GM20431 (cell line): ENCODE measurements around the gene S100A12.
"Not testable (repeated sequence)": the region's sequence is repeated elsewhere in the genome, so short reads cannot be mapped to it uniquely, and the experiment has no call there.

ENCODE experiments used
- in situ Hi-C: fragments of 300-500 bp; cut with MseI, MboI; formaldehyde crosslinking; loops from one replicate; pipeline ENCODE4 v1.15.0; 2020; ENCODE audit warnings: low sequenced_read_pairs; ENCODE audit not compliant: unreplicated experiment

S100A12 gene

GRCh38 chr1:153355445-153356071 is 19.9 kb downstream of the S100A12 start:
- in situ Hi-C loops: loop anchor here (10.0 kb wide), 1 partner anchor 119 kb away; no protein-coding TSS in a partner anchor

GRCh38 chr1:153354515-153355193 is 20.8 kb downstream of the S100A12 start:
- in situ Hi-C loops: loop anchor here (10.0 kb wide), 1 partner anchor 120 kb away; no protein-coding TSS in a partner anchor

GRCh38 chr1:153353226-153353947 is 22.0 kb downstream of the S100A12 start:
- in situ Hi-C loops: loop anchor here (10.0 kb wide), 1 partner anchor 121 kb away; no protein-coding TSS in a partner anchor

DNA sequence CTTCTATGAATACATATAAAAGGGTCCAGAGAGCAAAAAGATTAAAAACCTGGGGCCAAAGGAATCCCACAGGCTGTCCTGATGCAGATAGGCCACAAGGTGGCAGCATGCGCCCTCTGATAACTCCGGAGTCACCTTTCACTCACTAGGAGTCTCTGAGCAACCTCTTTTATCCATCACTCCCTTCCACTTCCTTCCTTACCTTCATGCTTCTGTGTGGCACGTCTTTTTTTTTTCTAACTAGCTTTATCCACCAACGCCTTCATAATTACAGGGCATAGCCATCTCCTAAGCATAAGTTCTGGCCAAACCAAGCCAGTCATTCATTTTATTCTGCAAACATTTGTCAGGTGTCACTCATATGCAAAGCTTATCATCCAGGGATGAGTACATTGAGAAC is 22.9 kb downstream of the S100A12 start:
- in situ Hi-C loops: loop anchor here (10.0 kb wide), 1 partner anchor 122 kb away; no protein-coding TSS in a partner anchor

GRCh38 chr1:153350321-153350957 is 25.0 kb downstream of the S100A12 start:
- in situ Hi-C loops: loop anchor here (10.0 kb wide), 1 partner anchor 124 kb away; no protein-coding TSS in a partner anchor

DNA sequence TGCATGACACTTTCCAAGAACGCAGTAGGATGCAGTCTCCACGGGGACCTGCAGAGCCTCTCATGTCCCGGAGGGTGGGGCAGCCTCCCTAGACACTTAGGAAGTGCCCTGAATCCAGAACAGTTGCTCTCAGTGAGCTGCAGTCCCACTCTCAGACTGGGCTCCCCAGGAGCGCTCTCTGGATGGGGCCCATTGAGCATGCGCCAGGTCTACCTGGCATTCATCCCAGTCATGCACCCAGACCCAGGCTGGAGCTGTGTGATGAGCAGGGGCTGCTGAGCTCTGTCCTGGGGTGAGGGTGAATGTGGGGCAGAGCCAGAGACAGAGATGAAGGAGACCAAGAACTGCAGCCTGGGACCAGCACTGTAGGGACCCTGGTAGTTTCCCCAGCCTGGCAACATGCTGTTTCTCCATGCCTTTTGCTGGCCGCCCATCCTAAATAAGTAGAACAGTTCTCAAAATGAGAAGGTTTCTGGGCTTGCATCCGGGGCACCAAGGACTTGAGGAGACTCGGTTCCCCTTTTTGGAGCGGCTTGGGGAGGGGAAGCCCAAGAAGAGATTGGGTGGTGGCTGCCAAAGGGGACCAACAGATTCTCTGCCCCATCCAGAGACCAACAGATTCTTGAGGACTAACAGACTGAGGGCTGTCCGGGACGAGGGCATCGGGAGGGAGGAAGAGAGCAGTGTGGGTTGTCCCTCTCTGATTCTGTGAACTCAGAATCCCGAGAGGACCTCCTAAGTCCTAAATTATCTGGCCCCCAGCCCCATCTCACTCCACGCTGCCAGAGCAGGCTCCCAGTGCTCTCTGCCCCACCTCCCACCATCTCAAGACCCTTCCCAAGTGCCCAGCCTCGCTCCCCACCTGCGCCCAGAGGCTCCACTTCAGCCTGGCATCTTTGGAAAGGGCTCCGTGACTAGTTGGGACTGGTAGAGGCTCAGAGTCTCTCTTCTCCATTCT is 25.8 kb downstream of the S100A12 start:
- in situ Hi-C loops: loop anchor here (10.0 kb wide), 1 partner anchor 125 kb away; no protein-coding TSS in a partner anchor

- in situ Hi-C loops: no loop called here
Observed at GRCh38 chr1:153348511-153349362, 26.7 kb downstream of the S100A12 start, which contains the start of gene PGLYRP4. PGLYRP4 (minus strand) TSS chr1:153348841; CDS start chr1:153347932, 909 bp downstream.

DNA sequence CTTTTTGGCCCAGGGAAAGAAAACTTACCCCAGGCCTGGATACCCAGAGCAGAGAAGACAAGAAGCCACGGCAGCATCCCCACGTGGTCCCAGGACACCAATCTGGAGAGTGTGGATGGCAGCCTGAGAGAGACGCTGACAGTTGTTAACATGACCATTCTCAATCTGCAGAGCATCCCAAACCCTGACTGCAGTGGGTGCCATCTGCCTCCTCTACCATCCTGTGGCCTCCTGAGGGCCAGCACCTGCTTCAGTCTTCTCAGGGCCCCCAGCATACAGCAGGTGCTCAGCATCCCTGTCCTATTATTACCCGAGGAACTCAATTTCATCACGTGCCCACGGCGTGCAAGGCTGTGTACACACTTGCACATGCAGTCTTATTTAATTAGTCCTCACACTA is 27.6 kb downstream of the S100A12 start:
- in situ Hi-C loops: no loop called here

- in situ Hi-C loops: not testable (repeated sequence)
Observed at GRCh38 chr1:153347049-153347448, 28.4 kb downstream of the S100A12 start.

- in situ Hi-C loops: no loop called here
Observed at GRCh38 chr1:153346077-153346723, 29.2 kb downstream of the S100A12 start.

DNA sequence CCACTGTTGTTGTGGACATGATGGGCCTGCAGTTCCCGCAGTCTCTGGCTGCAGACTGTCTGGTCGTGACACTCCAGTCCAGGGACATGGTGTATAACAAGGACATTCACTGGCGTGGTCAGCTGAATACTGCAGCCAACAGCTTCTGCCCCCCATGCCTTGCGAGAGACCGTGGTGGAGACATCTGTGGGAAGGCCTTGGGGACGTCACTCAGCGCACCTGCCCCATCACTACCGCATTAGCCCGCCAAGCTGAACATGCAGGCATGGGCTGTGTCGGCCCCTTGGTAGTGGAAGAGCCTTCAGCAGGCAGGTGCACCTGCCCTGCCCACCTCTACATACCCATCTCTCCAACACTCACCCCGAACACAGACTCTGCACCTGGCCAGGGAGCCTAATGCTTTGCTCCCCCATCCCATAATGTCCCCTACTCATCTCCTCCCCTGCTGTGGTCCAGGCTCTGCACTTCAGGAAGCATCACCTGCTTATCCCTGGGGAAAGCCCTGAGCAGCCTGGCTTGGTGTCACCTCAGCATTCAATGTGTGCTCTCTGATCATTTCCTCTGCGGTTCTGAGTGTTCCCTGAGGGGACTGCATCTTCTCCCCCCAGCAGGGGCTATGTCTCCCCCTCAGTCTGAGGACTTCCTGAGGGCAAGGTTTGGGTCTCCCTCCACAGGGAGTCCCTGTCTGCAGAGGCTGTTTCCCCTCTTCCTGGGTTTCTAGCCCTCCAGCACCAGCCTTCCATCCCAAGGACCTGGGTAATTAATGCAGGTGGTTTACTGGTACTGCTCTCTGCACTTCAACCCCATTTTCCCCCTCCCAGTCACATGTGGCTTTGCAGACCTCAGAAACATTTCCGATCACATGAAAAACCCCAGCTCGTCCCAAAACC is 30.0 kb downstream of the S100A12 start:
- in situ Hi-C loops: no loop called here

GRCh38 chr1:153344718-153345025 is 30.7 kb downstream of the S100A12 start:
- in situ Hi-C loops: no loop called here

DNA sequence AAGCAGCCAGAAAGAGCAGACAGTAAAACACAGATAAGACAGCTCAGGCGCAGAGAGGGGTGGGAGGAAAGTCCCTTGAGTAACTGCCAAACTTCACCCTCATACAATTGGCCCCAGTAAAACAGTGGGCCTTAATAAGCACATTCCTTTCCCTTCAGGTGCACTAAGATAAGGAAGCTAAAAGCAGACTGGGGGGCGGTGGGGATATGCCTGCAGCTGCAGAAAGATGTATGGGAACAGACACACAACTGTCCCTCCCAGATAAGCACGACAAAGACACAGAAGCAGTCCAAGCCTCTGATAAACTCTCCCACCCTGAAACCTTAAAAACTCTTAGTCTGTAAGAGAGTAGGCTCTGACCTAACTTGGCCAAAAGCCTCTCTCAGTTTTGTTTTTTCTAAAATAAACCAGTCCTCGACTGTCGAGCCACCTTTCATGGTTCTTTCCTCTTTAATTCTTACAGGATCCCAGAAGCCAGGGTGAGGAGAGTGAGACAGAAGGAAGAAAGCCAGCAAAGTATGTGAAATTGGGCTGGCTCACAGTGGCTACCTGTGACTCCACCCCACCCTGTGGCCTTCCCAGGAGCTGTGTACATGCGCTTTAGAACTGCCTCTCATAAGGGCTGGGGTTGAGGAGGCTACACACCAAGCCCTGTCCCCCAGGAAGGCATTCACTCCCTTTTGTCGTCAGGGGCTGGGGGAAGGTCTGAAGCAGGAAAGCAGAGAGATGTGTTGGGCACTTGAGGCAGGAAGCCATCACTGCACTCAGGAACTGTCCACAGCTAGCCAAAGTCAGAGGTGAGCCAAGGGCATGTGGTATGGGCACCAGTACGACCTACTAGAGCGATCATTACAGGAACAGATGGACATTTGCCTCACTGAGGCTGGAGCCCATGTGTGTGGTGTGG is 31.4 kb downstream of the S100A12 start:
- in situ Hi-C loops: no loop called here

DNA sequence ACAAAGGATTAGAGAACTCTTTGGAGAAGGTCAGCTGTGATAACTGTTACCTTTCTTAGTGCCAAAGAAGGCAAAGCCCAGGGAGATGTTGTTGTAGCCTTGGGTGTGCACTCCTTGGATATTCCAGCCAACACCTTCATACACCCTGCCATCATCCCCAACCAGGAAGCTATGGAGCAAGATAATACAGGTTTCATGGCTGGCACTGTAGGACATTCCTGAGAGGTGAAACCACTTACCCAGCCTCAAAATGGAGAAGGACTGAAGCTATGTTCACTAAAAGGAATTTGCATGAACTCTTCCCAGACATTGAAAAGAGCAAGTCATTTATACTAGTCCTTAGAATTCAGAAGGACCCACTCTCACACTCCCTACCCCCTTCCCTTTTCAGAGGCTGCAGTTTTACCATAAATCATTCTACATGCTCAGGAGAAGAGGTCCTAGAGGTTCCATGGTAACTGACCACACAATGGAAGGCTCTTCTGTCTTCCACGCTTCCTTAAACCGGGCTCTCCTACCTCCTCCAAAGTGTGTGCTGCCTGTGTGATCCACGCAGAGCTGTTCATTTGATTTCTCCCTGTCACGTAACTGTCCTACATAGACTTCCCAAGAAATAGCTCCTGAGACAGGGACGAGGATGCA is 32.3 kb downstream of the S100A12 start:
- in situ Hi-C loops: no loop called here

GRCh38 chr1:153342178-153342577 is 33.2 kb downstream of the S100A12 start:
- in situ Hi-C loops: no loop called here
